Neural progenitor cell (in vitro differentiated cells): ENCODE data around the gene HSD17B7. TPM values are rescaled to one million over a fixed set of nuclear protein-coding genes. Genes with fewer than 3 reads are reported as not detected.

Experiments used
- DNase-seq: peaks from one replicate; pipeline ENCODE4 v3.0.0-alpha.2; 2016; ENCODE audit warnings: low spot score
- H2AFZ ChIP-seq: fragments of 200-600 bp; sonication (generic); replicated peaks from 2 replicates; pipeline ENCODE4 v1.6.1; 2016; ENCODE audit warnings: antibody characterized with exemption
- H3F3A ChIP-seq: fragments of 200-600 bp; sonication (generic); 2 replicates; pipeline ENCODE4 v1.6.1; 2016; ENCODE audit warnings: antibody characterized with exemption, low read depth
- H3K27ac ChIP-seq: fragments of 200-600 bp; sonication (generic); 2 replicates; pipeline ENCODE4 v1.5.1; 2016; ENCODE audit warnings: mild to moderate bottlenecking
- H3K27me3 ChIP-seq: fragments of 200-600 bp; sonication (generic); 2 replicates; pipeline ENCODE4 v1.6.1; 2016; ENCODE audit warnings: mild to moderate bottlenecking, moderate library complexity
- H3K36me3 ChIP-seq: fragments of 200-600 bp; sonication (generic); 2 replicates; pipeline ENCODE4 v1.5.1; 2016
- H3K4me1 ChIP-seq: fragments of 200-600 bp; sonication (generic); 2 replicates; pipeline ENCODE4 v1.6.1; 2016; ENCODE audit warnings: mixed run types
- H3K4me2 ChIP-seq: fragments of 200-600 bp; sonication (generic); 2 replicates; pipeline ENCODE4 v1.6.1; 2016
- H3K4me3 ChIP-seq: fragments of 200-600 bp; sonication (generic); 2 replicates; pipeline ENCODE4 v1.5.1; 2016
- H3K79me2 ChIP-seq: fragments of 200-600 bp; sonication (generic); 2 replicates; pipeline ENCODE4 v1.6.1; 2016; ENCODE audit warnings: low read depth
- H3K9ac ChIP-seq: fragments of 200-600 bp; sonication (generic); 2 replicates; pipeline ENCODE4 v1.6.1; 2016
- H3K9me3 ChIP-seq: fragments of 200-600 bp; sonication (generic); 2 replicates; pipeline ENCODE4 v1.5.1; 2016; ENCODE audit warnings: low read depth
- H4K20me1 ChIP-seq: fragments of 200-600 bp; sonication (generic); 2 replicates; pipeline ENCODE4 v1.6.1; 2016; ENCODE audit warnings: low read depth
- H3K27ac Mint-ChIP-seq: 3 replicates; pipeline ENCODE4 v1.8.0; 2021; ENCODE audit warnings: mixed read lengths
- H3K27me3 Mint-ChIP-seq: 2 replicates; pipeline ENCODE4 v1.8.0; 2022; ENCODE audit warnings: low read depth, mild to moderate bottlenecking, inconsistent platforms, moderate library complexity, mixed read lengths; ENCODE audit not compliant: insufficient read depth
- H3K36me3 Mint-ChIP-seq: 3 replicates; pipeline ENCODE4 v1.8.0; 2021; ENCODE audit warnings: mixed read lengths
- H3K4me1 Mint-ChIP-seq: 3 replicates; pipeline ENCODE4 v1.8.0; 2021; ENCODE audit warnings: mixed read lengths
- H3K4me3 Mint-ChIP-seq: 3 replicates; pipeline ENCODE4 v1.8.0; 2021; ENCODE audit warnings: mild to moderate bottlenecking, moderate library complexity, mixed read lengths
- H3K9me3 Mint-ChIP-seq: 3 replicates; pipeline ENCODE4 v1.8.0; 2020; ENCODE audit warnings: mixed read lengths
- EZH2 ChIP-seq: fragments of 200-600 bp; sonication (generic); IDR thresholded peaks from 2 replicates; pipeline ENCODE4 v1.6.1; 2017; ENCODE audit warnings: antibody characterized with exemption, mild to moderate bottlenecking, moderate library complexity
- EZH2phosphoT487 ChIP-seq: fragments of 200-600 bp; sonication (generic); IDR thresholded peaks from 2 replicates; pipeline ENCODE4 v1.6.1; 2017; ENCODE audit warnings: antibody characterized with exemption
- total RNA-seq: library from RNA; depleted of rRNA; stranded (reverse); fragments of >200 nt; gene quantifications from 2 replicates; pipeline ENCODE4 v1.2.3, GENCODE V29; 2015; ENCODE audit warnings: low replicate concordance
- TF ChIP-seq, protein P1 (sequence below): fragments of 200-600 bp; sonication (generic); IDR thresholded peaks from 2 replicates; pipeline ENCODE4 v1.5.1; 2017; ENCODE audit warnings: antibody characterized with exemption, mild to moderate bottlenecking

The HSD17B7 gene
- total RNA-seq, 1 donor from 2014 or later, result 48.0 TPM

DNA sequence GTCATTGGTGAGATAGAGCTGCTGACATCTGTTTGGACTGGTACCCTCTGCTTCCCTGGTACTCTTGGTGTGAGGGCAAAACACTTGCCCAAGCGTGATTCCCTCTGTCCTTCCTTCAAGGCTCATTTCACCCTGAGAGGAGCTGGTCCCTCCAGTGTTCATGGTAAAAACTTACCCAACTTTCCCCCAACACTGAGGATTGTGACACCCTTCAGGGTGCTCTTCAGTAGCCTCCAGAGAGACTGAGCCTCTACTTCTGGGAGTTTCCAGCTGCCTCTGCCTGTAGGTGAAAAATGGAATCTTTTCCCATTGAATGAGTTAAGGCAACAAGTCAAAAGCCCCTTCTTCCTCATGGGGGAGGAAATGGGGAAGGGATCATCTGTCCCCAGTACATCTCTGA is 60.8 kb downstream of the HSD17B7 start:
- Histone ChIP-seq H3K27ac (no peak overlapping the region), H3K79me2 (no peaks in the 10 kb centered on the region), H4K20me1 (no peaks in the 10 kb centered on the region), H3K36me3 (no peaks in the 10 kb centered on the region), H3K9ac (no peak overlapping the region), H3K4me3 (no peak overlapping the region), H3K9me3 (no peaks in the 10 kb centered on the region), H2AFZ (no peak overlapping the region), H3F3A (no peaks in the 10 kb centered on the region), H3K4me1 (no peaks in the 10 kb centered on the region), H3K4me2 (no peak overlapping the region), H3K27me3 (no peaks in the 10 kb centered on the region)
- Mint-ChIP-seq H3K27me3 (no peaks in the 10 kb centered on the region), H3K27ac (no peak overlapping the region), H3K4me3 (no peak overlapping the region), H3K9me3 (no peaks in the 10 kb centered on the region), H3K4me1 (peaks cover 7% of the 10 kb centered on the region), H3K36me3 (no peaks in the 10 kb centered on the region)
- TF ChIP-seq, protein P1, sequence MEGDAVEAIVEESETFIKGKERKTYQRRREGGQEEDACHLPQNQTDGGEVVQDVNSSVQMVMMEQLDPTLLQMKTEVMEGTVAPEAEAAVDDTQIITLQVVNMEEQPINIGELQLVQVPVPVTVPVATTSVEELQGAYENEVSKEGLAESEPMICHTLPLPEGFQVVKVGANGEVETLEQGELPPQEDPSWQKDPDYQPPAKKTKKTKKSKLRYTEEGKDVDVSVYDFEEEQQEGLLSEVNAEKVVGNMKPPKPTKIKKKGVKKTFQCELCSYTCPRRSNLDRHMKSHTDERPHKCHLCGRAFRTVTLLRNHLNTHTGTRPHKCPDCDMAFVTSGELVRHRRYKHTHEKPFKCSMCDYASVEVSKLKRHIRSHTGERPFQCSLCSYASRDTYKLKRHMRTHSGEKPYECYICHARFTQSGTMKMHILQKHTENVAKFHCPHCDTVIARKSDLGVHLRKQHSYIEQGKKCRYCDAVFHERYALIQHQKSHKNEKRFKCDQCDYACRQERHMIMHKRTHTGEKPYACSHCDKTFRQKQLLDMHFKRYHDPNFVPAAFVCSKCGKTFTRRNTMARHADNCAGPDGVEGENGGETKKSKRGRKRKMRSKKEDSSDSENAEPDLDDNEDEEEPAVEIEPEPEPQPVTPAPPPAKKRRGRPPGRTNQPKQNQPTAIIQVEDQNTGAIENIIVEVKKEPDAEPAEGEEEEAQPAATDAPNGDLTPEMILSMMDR, result no peak
- TF ChIP-seq EZH2phosphoT487, result no peak
- TF ChIP-seq EZH2, result no peak
- no peak for DNase-seq

DNA sequence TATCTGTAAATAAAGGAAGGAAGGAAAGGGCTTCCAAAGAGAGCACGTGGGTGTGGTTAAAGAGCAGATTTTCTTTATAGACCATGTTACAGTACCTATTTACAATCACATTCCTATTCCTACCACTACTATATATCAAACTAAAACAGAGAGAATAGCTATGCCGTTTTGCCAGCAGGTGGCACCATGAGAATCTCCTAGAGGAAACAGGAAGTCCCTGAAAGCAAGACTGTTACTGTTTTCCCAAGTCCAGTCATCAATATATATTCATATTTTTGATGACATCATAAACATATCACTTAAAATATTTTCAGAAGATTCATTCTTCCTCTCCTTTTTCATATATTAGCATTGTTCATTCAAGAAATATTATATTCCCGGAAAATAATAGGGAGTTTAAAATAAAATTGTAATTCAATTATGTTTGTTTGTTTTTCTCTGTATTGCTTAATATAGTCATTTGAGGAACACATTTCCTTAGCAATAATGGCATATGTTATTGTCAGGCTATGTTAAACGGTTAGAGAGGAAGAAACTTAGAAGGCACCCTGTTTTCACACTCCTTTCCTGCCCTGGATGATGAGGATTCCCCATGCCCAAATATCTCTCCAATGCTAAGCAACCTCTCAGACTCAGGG is 63.9 kb downstream of the HSD17B7 start:
- peaks cover 7% of the 10 kb centered on the region for H3K4me1 ChIP-seq
- peaks cover 11% of the 10 kb centered on the region for H3K4me1 Mint-ChIP-seq
- no peaks in the 10 kb centered on the region for H3K9me3 Mint-ChIP-seq
- no peaks in the 10 kb centered on the region for H3K36me3 Mint-ChIP-seq
- H3K27ac Mint-ChIP-seq, result no peak overlapping the region
- H3K4me3 ChIP-seq, result no peak overlapping the region
- no peak overlapping the region for H3K4me2 ChIP-seq
- peak overlapping the region; percentile 59 for H2AFZ ChIP-seq
- no peaks in the 10 kb centered on the region for H3K27me3 ChIP-seq
- H3K27ac ChIP-seq, result no peak overlapping the region
- no peaks in the 10 kb centered on the region for H3K36me3 ChIP-seq
- H3F3A ChIP-seq, result no peaks in the 10 kb centered on the region
- H3K9me3 ChIP-seq, result no peaks in the 10 kb centered on the region
- no peak overlapping the region for H3K9ac ChIP-seq
- H3K27me3 Mint-ChIP-seq, result no peaks in the 10 kb centered on the region
- no peaks in the 10 kb centered on the region for H3K79me2 ChIP-seq
- no peak overlapping the region for H3K4me3 Mint-ChIP-seq
- peak; percentile 65 for DNase-seq
- no peaks in the 10 kb centered on the region for H4K20me1 ChIP-seq
- TF ChIP-seq EZH2, result no peak
- TF ChIP-seq EZH2phosphoT487, result no peak
- TF ChIP-seq, protein P1, result peak; percentile 83

DNA sequence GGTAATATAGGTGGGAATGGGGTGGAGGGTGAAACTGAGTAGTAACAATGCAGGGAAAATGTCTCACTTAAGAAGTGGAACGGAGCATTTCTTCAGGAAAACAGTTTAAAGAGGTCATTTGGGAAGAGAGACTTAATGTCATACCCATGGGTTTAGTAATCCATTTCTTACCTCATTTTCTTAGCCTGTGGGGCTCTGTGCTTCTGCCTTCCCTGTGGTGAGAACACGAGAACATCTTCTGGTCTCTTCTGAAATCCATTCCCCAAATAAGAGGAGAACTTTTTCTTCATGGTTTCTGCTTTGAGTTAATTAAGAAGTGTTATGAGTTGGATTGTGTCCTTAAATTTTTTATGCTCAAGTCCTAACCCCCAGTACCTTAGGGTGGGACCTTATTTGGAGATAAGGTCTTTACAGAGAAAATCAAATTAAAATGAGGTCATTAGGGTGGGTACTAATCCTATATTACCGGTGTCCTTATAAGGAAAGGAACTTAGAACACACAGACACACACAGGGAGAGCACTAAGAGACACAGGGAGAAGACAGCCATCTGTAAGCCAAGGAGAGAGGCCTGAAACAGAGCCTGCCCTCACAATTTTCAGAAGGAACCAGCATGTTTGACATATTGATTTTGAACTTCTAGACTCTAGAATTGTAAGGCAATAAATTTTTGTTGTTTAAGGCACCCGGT is 65.1 kb downstream of the HSD17B7 start:
- Histone ChIP-seq H2AFZ (no peak overlapping the region), H3K9me3 (no peaks in the 10 kb centered on the region), H3K4me1 (peaks cover 12% of the 10 kb centered on the region), H4K20me1 (no peaks in the 10 kb centered on the region), H3K36me3 (no peaks in the 10 kb centered on the region), H3K79me2 (no peaks in the 10 kb centered on the region), H3K27ac (no peak overlapping the region), H3K9ac (no peak overlapping the region), H3K4me3 (no peak overlapping the region), H3K4me2 (no peak overlapping the region), H3K27me3 (no peaks in the 10 kb centered on the region), H3F3A (no peaks in the 10 kb centered on the region)
- Mint-ChIP-seq H3K4me1 (peaks cover 11% of the 10 kb centered on the region), H3K27me3 (no peaks in the 10 kb centered on the region), H3K27ac (peak overlapping the region; percentile 4), H3K4me3 (no peak overlapping the region), H3K36me3 (no peaks in the 10 kb centered on the region), H3K9me3 (no peaks in the 10 kb centered on the region)
- DNase-seq, result no peak
- TF ChIP-seq, protein P1, result no peak
- TF ChIP-seq EZH2 (no peak), EZH2phosphoT487 (no peak)
